HG03175 (cell line): Measurements from ENCODE around the gene FLVCR2.
"Not testable (repeated sequence)": the region's sequence is repeated elsewhere in the genome, so short reads cannot be mapped to it uniquely, and the experiment has no call there.

Experiments
- ATAC-seq: cut with Tn5 transposase; IDR thresholded peaks from one replicate; pipeline ENCODE4 v1.9.1; 2021; ENCODE audit warnings: mild to moderate bottlenecking, moderate library complexity; ENCODE audit not compliant: unreplicated experiment

FLVCR2 gene

DNA sequence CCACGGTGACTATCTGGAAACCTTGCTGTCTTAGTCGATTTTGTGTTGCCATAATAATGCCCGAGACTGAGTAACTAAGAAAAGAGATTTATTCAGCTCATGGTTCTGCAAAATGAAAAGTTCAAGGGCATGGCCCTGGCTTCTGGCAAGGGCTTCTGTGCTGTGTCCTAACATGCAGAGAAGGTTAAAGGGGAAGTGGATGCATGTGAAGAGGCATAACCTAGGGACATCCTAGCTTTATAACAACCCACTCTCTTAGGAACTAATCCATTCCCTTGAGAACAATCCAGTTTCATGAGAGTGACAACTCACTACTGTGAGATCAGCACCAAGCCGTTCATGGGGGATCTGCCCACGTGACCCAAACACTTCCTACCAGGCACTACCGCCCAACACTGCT is 11.5 kb downstream of the FLVCR2 start:
- no peak for ATAC-seq

DNA sequence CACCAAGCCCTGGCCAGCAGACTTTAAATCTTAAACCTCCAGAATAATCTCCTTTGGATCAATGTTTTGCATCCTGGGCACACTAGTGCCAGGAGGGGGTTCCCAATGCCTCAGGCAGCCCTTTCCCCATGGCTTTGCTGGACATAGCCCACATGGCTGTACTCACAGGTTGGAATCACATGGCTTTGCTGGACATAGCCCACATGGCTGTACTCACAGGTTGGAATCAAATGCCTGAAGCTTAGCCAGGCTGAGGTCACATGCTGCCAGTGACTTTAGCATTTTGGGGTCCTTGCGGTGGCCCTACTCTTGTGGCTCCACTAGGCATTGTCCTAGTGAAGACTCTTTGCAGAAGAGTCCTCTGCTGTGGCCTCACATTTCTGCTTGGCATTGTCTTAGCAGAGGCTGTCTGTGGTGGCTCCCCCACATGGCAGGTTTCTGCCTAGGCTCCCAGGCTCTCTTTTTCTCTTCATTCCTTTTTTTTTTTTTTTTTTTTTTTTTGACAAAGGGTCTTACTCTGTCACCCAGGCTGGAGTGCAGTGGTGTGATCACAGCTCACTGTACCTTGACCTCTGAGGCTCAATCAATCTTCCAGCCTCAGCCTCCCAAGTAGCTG is 13.0 kb downstream of the FLVCR2 start:
- no peak for ATAC-seq

- ATAC-seq = no peak
These were observed 13.7 kb downstream of the FLVCR2 start for GRCh38 chr14:75591987-75592575.

- no peak for ATAC-seq
These were observed 16.8 kb downstream of the FLVCR2 start for GRCh38 chr14:75595226-75595625.

DNA sequence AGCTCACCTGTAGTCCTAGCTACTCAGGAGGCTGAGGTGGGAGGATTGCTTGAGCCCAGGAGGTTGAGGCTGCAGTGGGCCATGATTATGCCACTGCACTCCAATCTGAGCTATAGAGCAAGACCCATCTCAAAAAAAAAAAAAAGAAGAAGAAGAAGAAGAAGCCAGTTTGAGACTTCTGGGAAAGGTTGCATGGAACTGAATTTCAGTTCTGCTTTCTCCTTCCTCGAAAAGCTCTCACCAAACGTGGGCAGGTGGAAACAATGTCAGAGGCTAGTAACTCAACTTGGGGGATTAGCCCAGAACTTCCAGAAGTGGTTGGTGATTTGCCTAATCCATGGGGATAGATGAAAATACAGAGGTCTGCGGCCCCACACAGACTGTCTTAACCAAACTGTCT is 18.7 kb downstream of the FLVCR2 start:
- no peak for ATAC-seq

GRCh38 chr14:75600100-75600499 is 21.7 kb downstream of the FLVCR2 start:
- ATAC-seq = not testable (repeated sequence)

- ATAC-seq = not testable (repeated sequence)
These were observed 22.6 kb downstream of the FLVCR2 start for GRCh38 chr14:75601061-75601460.

DNA sequence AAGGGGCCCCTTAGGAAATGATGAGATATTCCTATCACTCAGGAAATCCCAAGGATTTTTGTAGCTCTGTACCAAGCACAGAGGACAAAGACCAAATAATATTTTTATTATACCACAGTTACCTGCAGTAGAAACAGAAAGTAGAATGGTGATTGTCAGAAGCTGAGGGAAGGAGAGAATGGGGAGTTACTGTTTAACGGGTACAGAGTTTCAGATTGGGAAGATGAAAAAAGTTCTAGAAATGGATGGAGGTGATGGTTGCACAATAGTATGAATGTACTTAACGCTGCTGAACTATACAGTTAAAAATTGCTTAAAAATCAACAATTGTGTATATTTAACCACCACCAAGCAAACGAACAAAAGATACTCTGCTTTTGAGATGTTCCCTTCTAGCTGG is 24.1 kb downstream of the FLVCR2 start:
- no peak for ATAC-seq

DNA sequence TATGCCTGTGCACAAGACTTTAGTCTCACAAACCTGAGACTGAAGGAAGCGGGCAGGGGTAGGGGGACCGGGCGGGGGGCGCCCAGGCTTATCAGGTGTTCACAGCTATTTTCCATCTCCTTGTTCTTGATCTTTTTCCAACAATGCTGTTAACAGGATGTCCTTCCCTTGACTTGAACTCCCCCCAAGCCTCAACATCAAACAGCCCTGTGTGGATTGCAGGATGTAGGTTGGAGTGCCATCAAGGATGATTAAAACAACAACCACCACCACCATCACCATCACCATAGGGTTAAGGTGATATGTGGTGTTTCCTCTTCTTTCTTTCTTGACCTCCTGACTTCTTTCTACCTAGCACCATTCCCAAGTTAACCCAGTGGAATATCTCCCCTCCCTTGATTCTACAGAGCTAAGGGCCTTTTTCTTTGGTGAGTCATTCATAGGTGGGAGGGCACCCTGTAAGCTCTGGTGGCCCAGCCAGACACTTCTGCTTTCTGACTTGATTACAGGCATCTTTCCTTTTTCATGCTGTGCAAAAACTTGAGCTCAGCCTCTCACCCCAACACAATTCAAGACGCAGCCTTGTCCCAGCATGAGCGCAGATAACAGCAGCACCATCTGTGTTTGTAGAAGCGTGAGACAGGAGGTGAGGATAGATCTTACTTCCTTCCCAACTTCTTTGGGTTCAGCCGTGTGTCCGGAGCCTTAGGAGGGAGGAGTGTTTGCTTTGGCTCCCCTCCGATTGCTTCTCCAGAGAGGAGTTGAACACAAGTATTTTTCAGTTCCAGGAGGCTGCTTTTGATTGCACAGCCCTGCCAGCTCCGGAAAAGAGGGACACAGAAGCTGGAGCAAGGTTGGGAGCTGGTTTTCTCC is 26.8 kb downstream of the FLVCR2 start:
- no peak for ATAC-seq

DNA sequence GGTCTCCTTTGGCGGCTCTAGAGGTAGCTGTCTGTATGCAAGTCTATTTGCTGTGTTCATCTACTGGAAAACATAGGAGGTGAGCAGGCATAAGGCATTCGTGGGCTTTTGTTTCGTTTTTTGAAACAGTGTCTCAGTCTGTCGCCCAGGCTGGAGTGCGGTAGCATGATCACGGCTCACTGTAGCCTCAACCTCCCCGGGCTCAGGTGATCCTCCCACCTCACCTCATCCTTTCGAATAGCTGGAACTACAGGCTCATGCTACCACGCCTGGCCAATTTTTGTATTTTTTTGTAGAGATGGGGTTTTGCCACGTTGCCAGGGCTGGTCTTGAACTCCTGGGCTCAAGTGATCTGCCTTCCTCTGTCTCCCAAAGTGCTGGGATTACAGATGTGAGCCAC is 27.5 kb downstream of the FLVCR2 start:
- ATAC-seq = no peak

DNA sequence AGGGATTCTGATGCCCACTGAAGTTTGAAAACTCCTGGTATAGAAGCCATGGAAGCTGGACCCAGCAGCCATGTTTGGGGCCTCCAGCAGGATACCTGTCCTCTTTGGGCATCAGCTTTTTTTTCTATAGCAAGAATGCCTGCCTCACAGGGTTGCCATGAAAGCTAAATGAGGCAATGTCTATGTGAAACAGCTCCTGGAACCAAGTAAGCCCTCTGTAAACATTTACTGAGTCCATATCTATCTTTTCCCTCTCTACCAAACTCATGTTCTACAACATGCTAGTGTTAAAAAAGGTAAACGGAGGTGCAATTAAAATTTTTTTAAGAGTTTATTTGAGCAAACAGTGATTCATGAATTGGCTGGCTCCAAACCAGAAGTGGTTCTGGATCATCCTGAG is 28.6 kb downstream of the FLVCR2 start:
- no peak for ATAC-seq

GRCh38 chr14:75607842-75608640 is 29.6 kb downstream of the FLVCR2 start:
- ATAC-seq = no peak

GRCh38 chr14:75609116-75609515 is 30.7 kb downstream of the FLVCR2 start:
- no peak for ATAC-seq

DNA sequence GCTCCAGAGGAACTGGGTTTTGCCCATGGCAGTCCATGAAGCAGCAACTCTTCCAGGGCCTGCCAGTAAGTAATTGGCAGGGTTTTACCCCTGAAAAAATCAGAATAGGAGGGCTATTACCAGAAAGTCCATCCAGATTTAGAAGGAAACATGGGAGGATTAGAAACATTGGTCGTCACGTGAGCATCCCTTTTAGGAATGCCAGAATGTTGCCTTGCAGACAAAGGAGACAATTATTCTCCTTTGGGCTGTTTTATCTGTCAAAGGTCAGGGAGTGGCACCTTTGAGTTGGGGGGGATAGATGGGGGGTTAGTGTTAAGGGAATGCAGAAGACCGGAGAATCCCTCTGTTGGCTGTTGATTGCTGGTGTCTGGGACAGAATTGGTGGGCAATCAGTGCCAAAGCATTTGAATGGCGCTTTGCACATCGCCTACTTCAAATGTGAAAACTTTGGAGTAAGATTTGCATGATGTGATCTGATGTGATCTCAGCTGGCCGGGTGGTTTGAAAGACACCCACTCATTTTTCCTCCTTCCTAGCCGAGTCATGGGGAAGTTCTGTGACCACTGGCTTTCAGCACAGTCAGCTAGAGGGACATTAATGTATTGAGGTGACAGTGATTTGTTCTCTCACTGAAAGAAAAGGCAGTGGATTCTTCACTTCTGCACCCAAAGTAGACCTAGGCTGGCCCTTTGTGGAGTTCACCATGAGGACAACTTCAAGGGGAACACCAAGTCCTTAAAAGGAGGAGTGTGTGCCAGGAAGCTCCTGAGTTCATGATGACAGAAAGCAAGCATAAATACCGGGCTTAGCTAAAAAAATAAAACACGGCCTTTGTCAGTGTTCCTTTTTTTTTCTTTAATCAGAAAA is 31.4 kb downstream of the FLVCR2 start:
- ATAC-seq = no peak

DNA sequence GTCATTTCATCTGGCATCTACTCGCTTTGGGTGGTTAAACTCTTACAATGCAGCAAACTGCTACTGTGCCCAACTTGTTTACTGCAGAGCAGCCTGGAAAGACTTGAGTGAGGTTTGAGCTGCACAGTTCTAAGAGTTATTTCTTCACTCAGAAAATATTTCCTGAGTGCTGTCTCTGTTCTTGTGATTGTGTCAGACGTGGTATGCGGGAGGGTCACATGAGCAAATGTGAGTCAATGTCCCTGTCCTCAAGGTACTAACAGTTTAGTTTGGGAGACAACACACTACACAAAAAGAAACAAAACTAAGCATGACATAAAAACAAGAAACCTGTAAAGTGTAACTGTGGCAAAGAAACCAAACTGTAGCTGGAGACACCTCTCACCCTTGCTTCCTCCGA is 32.4 kb downstream of the FLVCR2 start:
- ATAC-seq = no peak

DNA sequence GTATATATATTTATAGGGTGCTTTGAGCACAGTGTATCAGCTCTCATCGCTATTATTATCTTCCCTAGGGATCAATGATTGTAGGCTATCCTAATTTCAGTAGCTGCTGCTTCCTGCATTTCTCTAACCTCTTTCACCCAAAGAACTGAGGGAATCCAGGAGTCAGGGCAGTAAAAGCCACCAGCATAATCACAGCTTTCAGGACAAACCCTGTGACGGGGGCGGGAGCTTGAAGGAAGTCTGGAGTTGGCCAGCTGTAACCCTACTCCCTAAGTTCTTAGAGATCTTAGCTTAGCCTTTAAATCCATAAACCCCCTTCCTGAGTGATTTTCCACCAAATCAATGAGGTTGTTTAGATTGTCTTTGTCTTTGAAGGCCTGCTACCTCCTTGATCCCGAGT is 33.7 kb downstream of the FLVCR2 start:
- no peak for ATAC-seq

- no peak for ATAC-seq
These were observed 35.8 kb downstream of the FLVCR2 start for GRCh38 chr14:75614179-75614578.

GRCh38 chr14:75615200-75615599 is 36.8 kb downstream of the FLVCR2 start:
- ATAC-seq = no peak

- no peak for ATAC-seq
These were observed 41.1 kb downstream of the FLVCR2 start for GRCh38 chr14:75619548-75619947.

DNA sequence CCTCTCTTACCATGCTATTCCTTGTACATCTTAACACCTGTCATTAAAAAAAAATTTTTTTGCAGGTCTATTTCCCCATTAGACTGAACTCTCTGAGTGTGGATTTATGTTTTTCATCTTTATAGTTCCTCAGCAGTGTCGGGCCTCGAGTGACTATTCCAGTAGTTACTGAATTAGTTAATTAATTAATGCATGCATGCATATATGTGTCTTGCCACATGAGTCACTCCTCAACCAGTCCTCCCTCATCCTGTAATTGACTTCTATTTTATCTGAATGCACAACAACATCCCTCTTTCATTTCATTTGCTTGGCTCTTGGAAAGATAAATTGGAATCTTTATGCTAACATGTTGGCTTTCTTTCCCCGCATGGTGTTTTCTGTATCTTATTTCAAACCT is 46.6 kb downstream of the FLVCR2 start:
- no peak for ATAC-seq
